Measurements from ENCODE around the gene SRSF4. TPM values are rescaled to one million over a fixed set of nuclear protein-coding genes. Genes with fewer than 3 reads are reported as not detected.

SRSF4 gene
- total RNA-seq, 1 donor from 2014 or later: 89.0 TPM

GRCh38 chr1:29171089-29171488 lies 10.6 kb downstream of the SRSF4 start:
- Histone ChIP-seq H3K9me3 (no peaks in the 10 kb centered on the region), H3K27me3 (no peaks in the 10 kb centered on the region), H3K4me3 (no peak overlapping the region), H3K27ac (no peak overlapping the region), H3K36me3 (peaks cover 29% of the 10 kb centered on the region), H3K4me1 (peaks cover 25% of the 10 kb centered on the region)
- no peak for DNase-seq
- ATAC-seq: no peak
- no peak for TF ChIP-seq CTCF (IDR thresholded peaks at IDR 0.05)
- intact Hi-C loops (cut with DNase I): no loop called here

- DNase-seq (no peak), ATAC-seq (no peak)
- Histone ChIP-seq H3K27ac (no peak overlapping the region), H3K9me3 (no peaks in the 10 kb centered on the region), H3K36me3 (peaks cover 40% of the 10 kb centered on the region), H3K4me1 (peaks cover 20% of the 10 kb centered on the region), H3K4me3 (no peak overlapping the region), H3K27me3 (no peaks in the 10 kb centered on the region)
- intact Hi-C loops (cut with DNase I): no loop called here
- TF ChIP-seq CTCF (IDR thresholded peaks at IDR 0.05): no peak
Observed at GRCh38 chr1:29169976-29170375, 11.7 kb downstream of the SRSF4 start.

- H3K36me3 ChIP-seq: peaks cover 53% of the 10 kb centered on the region
- no peaks in the 10 kb centered on the region for H3K27me3 ChIP-seq
- no peak overlapping the region for H3K27ac ChIP-seq
- ATAC-seq: no peak
- H3K4me1 ChIP-seq: peaks cover 20% of the 10 kb centered on the region
- no peak overlapping the region for H3K4me3 ChIP-seq
- no peak for TF ChIP-seq CTCF (IDR thresholded peaks at IDR 0.05)
- DNase-seq: no peak
- intact Hi-C loops (cut with DNase I): no loop called here
- H3K9me3 ChIP-seq: no peaks in the 10 kb centered on the region
Observed at GRCh38 chr1:29167904-29168303, 13.8 kb downstream of the SRSF4 start.

GRCh38 chr1:29166291-29166878 lies 15.3 kb downstream of the SRSF4 start:
- ATAC-seq: no peak
- Histone ChIP-seq H3K36me3 (peaks cover 53% of the 10 kb centered on the region), H3K9me3 (no peaks in the 10 kb centered on the region), H3K27me3 (no peaks in the 10 kb centered on the region), H3K27ac (no peak overlapping the region), H3K4me1 (peaks cover 30% of the 10 kb centered on the region), H3K4me3 (no peak overlapping the region)
- no peak for TF ChIP-seq CTCF (IDR thresholded peaks at IDR 0.05)
- DNase-seq: no peak
- intact Hi-C loops (cut with DNase I): no loop called here

GRCh38 chr1:29164588-29164987 lies 17.1 kb downstream of the SRSF4 start:
- H3K36me3 ChIP-seq: peaks cover 67% of the 10 kb centered on the region
- no peak overlapping the region for H3K27ac ChIP-seq
- no peaks in the 10 kb centered on the region for H3K27me3 ChIP-seq
- peaks cover 26% of the 10 kb centered on the region for H3K4me1 ChIP-seq
- ATAC-seq: no peak
- DNase-seq: no peak
- H3K9me3 ChIP-seq: no peaks in the 10 kb centered on the region
- intact Hi-C loops (cut with DNase I): no loop called here
- no peak overlapping the region for H3K4me3 ChIP-seq
- TF ChIP-seq CTCF (IDR thresholded peaks at IDR 0.05): no peak

Data from upper lobe of right lung (tissue), 1 donor.